Nephron (organoid): ENCODE results near the gene ACTRT2.
A peak's percentile ranks its signal among the peaks of the same experiment; 100 is the strongest.

Experiments used
- H3K27ac Mint-ChIP-seq, 3 experiments: 2 replicates each; pipeline ENCODE4 v1.8.0; 2020; ENCODE audit warnings: mixed read lengths in 3 of 3, mild to moderate bottlenecking in 2 of 3, moderate library complexity in 1 of 3
- H3K27me3 Mint-ChIP-seq: 2 replicates; pipeline ENCODE4 v1.8.0; 2021; ENCODE audit warnings: low read depth, mild to moderate bottlenecking, moderate library complexity, mixed read lengths
- H3K36me3 Mint-ChIP-seq: 2 replicates; pipeline ENCODE4 v1.8.0; 2020; ENCODE audit warnings: low read depth, mixed read lengths
- H3K4me1 Mint-ChIP-seq: 2 replicates; pipeline ENCODE4 v1.8.0; 2020; ENCODE audit warnings: mixed read lengths
- H3K4me3 Mint-ChIP-seq, 3 experiments: 2 replicates each; pipeline ENCODE4 v1.8.0; 2020; ENCODE audit warnings: mild to moderate bottlenecking in 3 of 3, mixed read lengths in 3 of 3, moderate library complexity in 2 of 3
- H3K9me3 Mint-ChIP-seq: 2 replicates; pipeline ENCODE4 v1.8.0; 2020; ENCODE audit warnings: mixed read lengths
- CTCF ChIP-seq, 3 experiments: fragments of 200-600 bp; sonication (generic); IDR thresholded peaks; one replicate each; pipeline ENCODE4 v1.5.0; 2021; ENCODE audit warnings: antibody characterized with exemption in 3 of 3; ENCODE audit not compliant: unreplicated experiment in 3 of 3

Gene ACTRT2

GRCh38 chr1:3035563-3036446 lies 14.5 kb downstream of the ACTRT2 start:
- H3K4me1 Mint-ChIP-seq = peaks cover 7% of the 10 kb centered on the region
- no peak overlapping the region for H3K4me3 Mint-ChIP-seq
- no peak for TF ChIP-seq CTCF (IDR thresholded peaks at IDR 0.05; ENCODE audit: unreplicated experiment in 3 of 3)
- H3K27ac Mint-ChIP-seq = peak overlapping the region in 1 of 3 experiments; percentile 10
- H3K9me3 Mint-ChIP-seq = no peaks in the 10 kb centered on the region
- H3K36me3 Mint-ChIP-seq = no peaks in the 10 kb centered on the region
- H3K27me3 Mint-ChIP-seq = peaks cover 42% of the 10 kb centered on the region

GRCh38 chr1:3036447-3037280 lies 15.4 kb downstream of the ACTRT2 start:
- H3K27ac Mint-ChIP-seq = no peak overlapping the region
- no peaks in the 10 kb centered on the region for H3K36me3 Mint-ChIP-seq
- no peak for TF ChIP-seq CTCF (IDR thresholded peaks at IDR 0.05; ENCODE audit: unreplicated experiment in 3 of 3)
- peaks cover 38% of the 10 kb centered on the region for H3K27me3 Mint-ChIP-seq
- H3K4me1 Mint-ChIP-seq = peaks cover 7% of the 10 kb centered on the region
- H3K4me3 Mint-ChIP-seq = no peak overlapping the region
- no peaks in the 10 kb centered on the region for H3K9me3 Mint-ChIP-seq

GRCh38 chr1:3037281-3038040 lies 16.2 kb downstream of the ACTRT2 start:
- no peak for TF ChIP-seq CTCF (IDR thresholded peaks at IDR 0.05; ENCODE audit: unreplicated experiment in 3 of 3)
- Mint-ChIP-seq H3K9me3 (no peaks in the 10 kb centered on the region), H3K27me3 (peaks cover 32% of the 10 kb centered on the region), H3K4me1 (peaks cover 7% of the 10 kb centered on the region), H3K27ac (no peak overlapping the region), H3K4me3 (no peak overlapping the region), H3K36me3 (no peaks in the 10 kb centered on the region)

GRCh38 chr1:3038113-3038551 lies 16.9 kb downstream of the ACTRT2 start:
- Mint-ChIP-seq H3K27ac (no peak overlapping the region), H3K4me1 (peaks cover 7% of the 10 kb centered on the region), H3K36me3 (no peaks in the 10 kb centered on the region), H3K9me3 (no peaks in the 10 kb centered on the region), H3K4me3 (no peak overlapping the region), H3K27me3 (peaks cover 32% of the 10 kb centered on the region)
- TF ChIP-seq CTCF (IDR thresholded peaks at IDR 0.05; ENCODE audit: unreplicated experiment in 3 of 3) = no peak

GRCh38 chr1:3038571-3039181 lies 17.4 kb downstream of the ACTRT2 start:
- Mint-ChIP-seq H3K4me3 (no peak overlapping the region), H3K9me3 (no peaks in the 10 kb centered on the region), H3K4me1 (peaks cover 7% of the 10 kb centered on the region), H3K27ac (no peak overlapping the region), H3K27me3 (peaks cover 30% of the 10 kb centered on the region), H3K36me3 (no peaks in the 10 kb centered on the region)
- TF ChIP-seq CTCF (IDR thresholded peaks at IDR 0.05; ENCODE audit: unreplicated experiment in 3 of 3) = no peak
